GM12891 (cell line): ENCODE data around the gene WDR49.

Experiments used
- POLR2A ChIP-seq: IDR thresholded peaks from 2 replicates; pipeline ENCODE4 v1.6.1; 2011; ENCODE audit warnings: low read depth, low read length, control low read depth
- POLR2AphosphoS5 ChIP-seq: IDR thresholded peaks from 2 replicates; pipeline ENCODE4 v1.6.1; 2011; ENCODE audit warnings: low read depth, low read length, control low read depth
- TAF1 ChIP-seq: IDR thresholded peaks from 2 replicates; pipeline ENCODE4 v1.6.1; 2011; ENCODE audit warnings: low read depth, low read length, control low read depth

DNA sequence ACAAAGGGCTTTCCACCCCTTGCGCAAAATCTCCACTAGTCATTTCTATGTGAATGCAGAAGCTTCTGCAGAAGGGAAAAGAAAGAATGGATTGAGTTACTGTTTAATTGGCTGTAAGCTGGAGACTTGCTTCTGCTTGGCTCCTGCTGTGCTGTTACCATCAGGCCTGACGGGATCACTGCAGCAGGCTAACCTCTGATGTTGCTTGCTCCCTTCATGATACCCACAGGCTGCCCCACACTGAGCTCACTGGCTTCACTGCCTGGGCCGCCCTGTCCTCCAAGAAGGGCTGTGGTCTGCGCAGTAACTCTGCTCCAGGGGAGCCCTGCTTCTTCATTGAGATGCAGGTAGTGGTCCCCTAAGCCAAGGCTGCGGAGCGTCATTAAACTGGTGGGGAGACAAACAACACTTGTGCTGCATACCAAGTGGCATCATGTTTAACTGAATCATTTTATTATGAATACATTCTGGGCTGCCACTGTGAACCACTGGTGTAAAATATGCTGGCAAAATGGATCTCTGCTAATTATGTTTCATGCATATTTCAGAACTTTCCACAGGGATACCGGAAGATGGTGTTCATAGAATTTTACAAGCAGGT, 78.6 kb downstream of the WDR49 start:
- TF ChIP-seq POLR2A (no peak), TAF1 (no peak), POLR2AphosphoS5 (no peak)
